GM19099 (cell line): ENCODE results near the gene CTDSP1.
A peak's percentile ranks its signal among the peaks of the same experiment; 100 is the strongest.

Source experiments
- POLR2A ChIP-seq: IDR thresholded peaks from 3 replicates; pipeline ENCODE4 v1.6.1; 2011; ENCODE audit warnings: low read depth; ENCODE audit not compliant: insufficient read length; ENCODE audit errors: extremely low read depth

The CTDSP1 gene

DNA sequence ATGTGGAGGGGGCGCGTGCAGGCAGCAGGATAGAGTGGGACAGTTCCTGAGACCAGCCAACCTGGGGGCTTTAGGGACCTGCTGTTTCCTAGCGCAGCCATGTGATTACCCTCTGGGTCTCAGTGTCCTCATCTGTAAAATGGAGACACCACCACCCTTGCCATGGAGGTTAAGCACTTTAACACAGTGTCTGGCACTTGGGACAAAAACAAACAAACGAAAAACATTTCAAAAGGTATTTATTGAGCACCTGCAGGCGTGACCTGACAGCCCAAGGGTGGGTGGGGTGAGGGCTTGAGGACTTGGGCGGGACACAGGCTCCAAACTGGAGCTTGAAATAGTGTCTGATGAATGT lies 4.6 kb upstream of the CTDSP1 start:
- no peak for TF ChIP-seq POLR2A

GRCh38 chr2:218395456-218395825 lies 4.2 kb upstream of the CTDSP1 start:
- no peak for TF ChIP-seq POLR2A

GRCh38 chr2:218395826-218396687 lies 3.6 kb upstream of the CTDSP1 start:
- TF ChIP-seq POLR2A, result no peak

GRCh38 chr2:218396688-218397462 lies 2.8 kb upstream of the CTDSP1 start:
- peak; percentile 15 for TF ChIP-seq POLR2A

DNA sequence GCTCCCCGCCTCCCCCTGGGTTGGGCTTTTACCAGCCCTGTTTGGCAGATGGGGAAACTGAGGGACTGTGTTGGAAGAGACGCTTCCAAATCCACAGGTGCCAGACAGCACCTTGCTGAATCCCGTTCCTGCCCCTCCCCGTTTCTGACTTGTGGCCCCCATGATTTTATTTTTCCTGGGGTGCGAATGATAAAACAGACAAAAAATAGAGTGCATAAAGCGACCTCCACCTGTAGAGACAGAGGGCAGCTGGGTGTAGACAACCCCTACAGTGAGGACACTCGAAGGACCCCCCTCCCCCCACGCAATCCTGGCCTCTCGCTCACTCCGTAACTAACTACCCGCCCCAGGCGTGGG lies 2.2 kb upstream of the CTDSP1 start:
- no peak for TF ChIP-seq POLR2A

GRCh38 chr2:218397820-218398436 lies 1.7 kb upstream of the CTDSP1 start:
- peak; percentile 52 for TF ChIP-seq POLR2A

DNA sequence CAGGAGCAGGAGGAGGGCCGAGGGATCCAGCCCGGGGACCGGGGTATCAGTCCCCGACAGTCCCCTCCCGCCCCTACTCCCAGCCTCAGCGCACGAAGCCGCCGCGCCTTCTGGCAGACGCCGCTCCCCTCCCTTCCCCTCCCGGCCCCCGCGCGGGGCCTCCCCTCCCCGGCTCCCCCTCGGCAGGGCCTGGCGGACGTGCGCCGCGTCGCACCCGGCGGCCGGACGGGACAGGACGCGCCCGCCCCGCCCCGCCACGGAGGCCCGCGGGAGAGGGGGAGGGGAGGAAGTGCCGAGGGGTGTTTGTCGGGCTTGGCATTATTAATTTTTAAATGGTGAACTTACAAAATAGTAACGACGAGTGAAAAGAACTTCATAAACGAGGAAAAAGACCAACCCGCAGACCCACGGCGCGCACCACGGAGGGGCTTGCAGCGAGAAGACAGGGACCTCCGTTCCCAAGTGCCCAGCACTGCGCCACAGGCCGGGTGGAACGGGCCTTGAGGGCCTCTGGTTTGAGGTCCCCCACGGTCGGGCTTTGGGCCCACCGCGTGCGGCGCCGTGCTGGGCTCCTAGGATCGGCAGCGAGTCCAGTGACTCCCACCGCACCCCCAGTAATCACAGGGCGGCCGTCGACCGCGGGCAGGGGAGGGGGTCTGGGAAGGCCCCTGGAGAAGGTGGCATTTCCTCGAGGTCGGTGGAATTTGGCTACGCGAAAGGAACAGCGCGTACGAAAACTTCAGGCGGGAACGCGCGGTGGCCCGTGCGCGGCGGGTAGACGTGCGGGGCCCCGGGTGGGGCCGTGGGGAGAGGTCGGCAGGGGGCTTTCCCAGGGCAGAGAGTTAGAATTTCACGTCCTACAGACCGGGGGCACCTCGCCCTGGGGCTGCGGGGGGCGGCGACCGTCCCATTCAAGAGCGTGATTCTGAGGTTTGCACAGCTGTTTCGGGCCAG lies 954 bp upstream of the CTDSP1 start:
- no peak for TF ChIP-seq POLR2A

DNA sequence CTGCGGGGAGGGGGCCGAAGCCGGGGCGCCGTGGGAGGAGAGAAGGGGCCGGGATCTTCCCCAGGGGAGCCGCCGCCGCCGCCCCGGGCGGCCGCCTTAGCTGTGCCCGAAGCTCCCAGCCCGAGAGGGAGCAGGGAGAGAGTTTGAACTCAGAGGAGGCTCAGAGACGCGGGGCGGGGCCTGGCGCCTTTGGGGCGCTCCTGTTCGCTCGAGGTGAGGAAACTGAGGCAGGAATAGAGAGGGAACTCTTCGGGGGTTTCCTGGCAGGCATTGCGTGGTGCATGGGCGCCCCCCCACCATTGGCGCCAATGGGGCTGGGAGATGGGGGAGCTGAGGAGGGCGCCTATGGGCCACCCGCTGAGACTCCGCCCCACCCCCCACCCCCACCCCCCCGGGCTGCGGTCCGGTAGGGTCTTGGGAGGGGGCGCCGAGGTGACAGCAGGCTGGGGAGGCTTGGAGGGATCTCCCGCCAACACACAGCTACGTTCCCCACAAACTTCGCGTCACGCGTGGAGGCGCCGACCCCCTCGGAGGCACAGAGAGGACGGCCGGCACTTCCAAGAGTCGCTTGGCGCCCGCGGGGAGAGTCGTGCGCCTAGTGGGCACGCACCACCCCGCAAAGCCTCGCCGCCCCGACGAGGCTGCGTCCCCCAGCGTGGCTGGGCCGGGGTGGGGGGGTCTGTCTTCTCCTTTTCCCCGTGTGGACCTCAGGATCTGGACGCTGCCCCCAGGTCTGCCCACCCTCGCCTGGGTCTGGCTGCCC lies 680 bp downstream of the CTDSP1 start:
- TF ChIP-seq POLR2A, result no peak

- TF ChIP-seq POLR2A, result no peak
Observed at GRCh38 chr2:218400930-218401881, 1.5 kb downstream of the CTDSP1 start.

- TF ChIP-seq POLR2A, result no peak
Observed at GRCh38 chr2:218401890-218402289, 2.2 kb downstream of the CTDSP1 start.

GRCh38 chr2:218402491-218402901 lies 2.8 kb downstream of the CTDSP1 start:
- TF ChIP-seq POLR2A, result no peak

GRCh38 chr2:218402911-218403411 lies 3.3 kb downstream of the CTDSP1 start:
- no peak for TF ChIP-seq POLR2A

DNA sequence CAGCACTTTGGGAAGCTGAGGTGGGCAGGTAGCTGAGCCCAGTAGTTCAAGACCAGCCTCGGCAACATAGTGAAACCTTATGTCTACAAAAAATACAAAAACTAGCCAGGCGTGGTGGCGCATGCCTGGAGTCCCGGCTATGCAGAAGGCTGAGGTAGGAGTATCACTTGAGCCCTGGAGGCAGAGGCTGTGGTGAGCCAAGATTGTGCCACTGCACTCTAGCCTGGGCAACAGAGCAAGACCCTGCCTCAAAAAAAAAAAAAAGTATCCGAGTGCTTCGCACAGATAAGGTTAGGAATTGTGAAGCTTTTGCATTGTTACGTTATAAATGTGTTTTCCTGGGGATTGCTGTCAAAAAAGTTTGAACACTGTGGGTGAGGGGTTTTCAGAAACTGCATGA lies 4.1 kb downstream of the CTDSP1 start:
- no peak for TF ChIP-seq POLR2A

- no peak for TF ChIP-seq POLR2A
Observed at GRCh38 chr2:218404351-218405085, 4.8 kb downstream of the CTDSP1 start.
